Neural cell (in vitro differentiated cells): Measurements from ENCODE around the gene BANF1. TPM values are rescaled to one million over a fixed set of nuclear protein-coding genes. Genes with fewer than 3 reads are reported as not detected.

Source experiments
- H2AFZ ChIP-seq: fragments of 200-600, 300-800 bp; sonication (generic), shearing (Covaris generic); 2 replicates; pipeline ENCODE4 v1.6.0; 2014; ENCODE audit warnings: low read depth, mild to moderate bottlenecking, antibody characterized with exemption, low read length, moderate library complexity
- H3F3A ChIP-seq: fragments of 200-600 bp; shearing (Covaris generic); 2 replicates; pipeline ENCODE4 v1.6.1; 2016; ENCODE audit warnings: mild to moderate bottlenecking, moderate library complexity, mixed read lengths, antibody characterized with exemption, low read length; ENCODE audit not compliant: insufficient read depth, poor library complexity, severe bottlenecking
- H3K27ac ChIP-seq: fragments of 200-600, 300-800 bp; sonication (generic), shearing (Covaris generic); 2 replicates; pipeline ENCODE4 v1.5.1; 2014; ENCODE audit warnings: mild to moderate bottlenecking, low read length, moderate library complexity
- H3K27me3 ChIP-seq: fragments of 300-800, 200-600 bp; sonication (generic), shearing (Covaris generic); 2 replicates; pipeline ENCODE4 v1.6.0; 2014; ENCODE audit warnings: mild to moderate bottlenecking, low read depth, low read length, moderate library complexity; ENCODE audit not compliant: insufficient read depth
- H3K36me3 ChIP-seq: fragments of 300-800, 200-600 bp; sonication (generic), shearing (Covaris generic); 2 replicates; pipeline ENCODE4 v1.5.1; 2014; ENCODE audit warnings: mild to moderate bottlenecking, antibody characterized with exemption, low read length, moderate library complexity; ENCODE audit not compliant: insufficient read depth
- H3K4me2 ChIP-seq: fragments of 300-800, 200-600 bp; sonication (generic), shearing (Covaris generic); 2 replicates; pipeline ENCODE4 v1.6.0; 2014; ENCODE audit warnings: mild to moderate bottlenecking, low read length
- H3K4me3 ChIP-seq: fragments of 300-800, 200-600 bp; sonication (generic), shearing (Covaris generic); 2 replicates; pipeline ENCODE4 v1.5.1; 2014; ENCODE audit warnings: mild to moderate bottlenecking, low read length, moderate library complexity
- H3K79me2 ChIP-seq: fragments of 200-600 bp; shearing (Covaris generic); replicated peaks from 2 replicates; pipeline ENCODE4 v1.6.0; 2014; ENCODE audit warnings: mild to moderate bottlenecking, low read length, moderate library complexity; ENCODE audit not compliant: insufficient read depth
- H3K9ac ChIP-seq: fragments of 300-800, 200-600 bp; sonication (generic), shearing (Covaris generic); 2 replicates; pipeline ENCODE4 v1.6.1; 2016; ENCODE audit warnings: mild to moderate bottlenecking, low read length, mixed read lengths
- H3K9me2 ChIP-seq: fragments of 200-600 bp; shearing (Covaris generic); 2 replicates; pipeline ENCODE4 v1.6.1; 2016; ENCODE audit warnings: mild to moderate bottlenecking, low read length, mixed read lengths; ENCODE audit not compliant: insufficient read depth
- H3K9me3 ChIP-seq: fragments of 200-600, 300-800 bp; sonication (generic), shearing (Covaris generic); 2 replicates; pipeline ENCODE4 v1.6.1; 2016; ENCODE audit warnings: mild to moderate bottlenecking, mixed run types, low read length, moderate library complexity, mixed read lengths
- H4K20me1 ChIP-seq: fragments of 200-600 bp; shearing (Covaris generic); 2 replicates; pipeline ENCODE4 v1.6.1; 2016; ENCODE audit warnings: mild to moderate bottlenecking, mixed run types; ENCODE audit not compliant: insufficient read depth
- CTCF ChIP-seq: fragments of 450-650 bp; IDR thresholded peaks from 2 replicates; pipeline ENCODE4 v1.5.1; 2014; ENCODE audit warnings: antibody characterized with exemption, mild to moderate bottlenecking, moderate library complexity; ENCODE audit not compliant: poor library complexity, severe bottlenecking
- EP300 ChIP-seq: fragments of 450-650 bp; conservative IDR thresholded peaks from 2 replicates; pipeline ENCODE4 v1.6.1; 2014; ENCODE audit warnings: antibody characterized with exemption, mild to moderate bottlenecking, moderate library complexity; ENCODE audit not compliant: poor library complexity, severe bottlenecking
- EZH2 ChIP-seq: fragments of 200-600, 300-800 bp; shearing (Covaris generic), sonication (generic); IDR thresholded peaks from 2 replicates; pipeline ENCODE4 v1.6.1; 2014; ENCODE audit warnings: antibody characterized with exemption, low read length, borderline replicate concordance, mild to moderate bottlenecking; ENCODE audit not compliant: insufficient read depth, poor library complexity, severe bottlenecking
- MXI1 ChIP-seq: fragments of 450-650 bp; conservative IDR thresholded peaks from 2 replicates; pipeline ENCODE4 v1.6.1; 2014; ENCODE audit warnings: antibody characterized with exemption, mild to moderate bottlenecking; ENCODE audit not compliant: poor library complexity, severe bottlenecking
- POLR2AphosphoS5 ChIP-seq: IDR thresholded peaks from 2 replicates; pipeline ENCODE4 v1.6.1; 2012
- RAD21 ChIP-seq: fragments of 450-650 bp; conservative IDR thresholded peaks from 2 replicates; pipeline ENCODE4 v1.6.1; 2014; ENCODE audit warnings: antibody characterized with exemption, mild to moderate bottlenecking, moderate library complexity
- REST ChIP-seq: IDR thresholded peaks from 2 replicates; pipeline ENCODE4 v1.6.1; 2012; ENCODE audit warnings: borderline replicate concordance
- SMC3 ChIP-seq: fragments of 450-650 bp; conservative IDR thresholded peaks from 2 replicates; pipeline ENCODE4 v1.6.1; 2014; ENCODE audit warnings: antibody characterized with exemption, mild to moderate bottlenecking, moderate library complexity; ENCODE audit not compliant: poor library complexity
- TAF1 ChIP-seq: IDR thresholded peaks from 2 replicates; pipeline ENCODE4 v1.6.1; 2012; ENCODE audit warnings: low read depth
- polyA plus RNA-seq: library from polyadenylated mRNA; depleted of rRNA; stranded (reverse); fragments of >200 nt; gene quantifications from 2 replicates; pipeline ENCODE4 v1.2.3, GENCODE V29; 2014

The BANF1 gene
- polyA plus RNA-seq, 1 donor from 2014 or later: 60.0 TPM

GRCh38 chr11:66011239-66011784, 9.0 kb downstream of the BANF1 start:
- Histone ChIP-seq H3K4me2 (no peak overlapping the region), H3K4me3 (no peak overlapping the region), H3F3A (no peaks in the 10 kb centered on the region), H4K20me1 (no peaks in the 10 kb centered on the region), H3K79me2 (no peaks in the 10 kb centered on the region), H3K9ac (no peak overlapping the region), H3K27ac (no peak overlapping the region), H3K9me3 (no peaks in the 10 kb centered on the region), H3K36me3 (no peaks in the 10 kb centered on the region), H2AFZ (no peak overlapping the region), H3K27me3 (peaks cover 15% of the 10 kb centered on the region), H3K9me2 (no peaks in the 10 kb centered on the region)
- TF ChIP-seq RAD21 (no peak), TAF1 (no peak), CTCF (no peak), SMC3 (no peak), POLR2AphosphoS5 (no peak), EZH2 (no peak), EP300 (no peak), MXI1 (no peak), REST (no peak)

GRCh38 chr11:66011785-66012303, 9.5 kb downstream of the BANF1 start, which contains the start of gene CST6:
CST6 (plus strand) TSS chr11:66012008; CDS start chr11:66012045, 37 bp downstream.
- Histone ChIP-seq H3K4me3 (no peak within 1 kb of the TSS), H4K20me1 (no peaks in the 10 kb centered on the region), H3K27me3 (peaks cover 15% of the 10 kb centered on the region), H3K9me2 (no peaks in the 10 kb centered on the region), H3F3A (no peaks in the 10 kb centered on the region), H2AFZ (no peak within 1 kb of the TSS), H3K9ac (no peak within 1 kb of the TSS), H3K27ac (no peak within 1 kb of the TSS), H3K9me3 (no peaks in the 10 kb centered on the region), H3K79me2 (no peaks in the 10 kb centered on the region), H3K36me3 (no peaks in the 10 kb centered on the region), H3K4me2 (no peak within 1 kb of the TSS)
- TF ChIP-seq TAF1: no peak
- no peak for TF ChIP-seq MXI1
- no peak for TF ChIP-seq EZH2
- no peak for TF ChIP-seq SMC3
- no peak for TF ChIP-seq RAD21
- no peak for TF ChIP-seq CTCF
- TF ChIP-seq REST: no peak
- TF ChIP-seq EP300: no peak
- TF ChIP-seq POLR2AphosphoS5: no peak
